ENCODE data around the gene GPR146. TPM values are rescaled to one million over a fixed set of nuclear protein-coding genes. Genes with fewer than 3 reads are reported as not detected.

The GPR146 gene, protein sequence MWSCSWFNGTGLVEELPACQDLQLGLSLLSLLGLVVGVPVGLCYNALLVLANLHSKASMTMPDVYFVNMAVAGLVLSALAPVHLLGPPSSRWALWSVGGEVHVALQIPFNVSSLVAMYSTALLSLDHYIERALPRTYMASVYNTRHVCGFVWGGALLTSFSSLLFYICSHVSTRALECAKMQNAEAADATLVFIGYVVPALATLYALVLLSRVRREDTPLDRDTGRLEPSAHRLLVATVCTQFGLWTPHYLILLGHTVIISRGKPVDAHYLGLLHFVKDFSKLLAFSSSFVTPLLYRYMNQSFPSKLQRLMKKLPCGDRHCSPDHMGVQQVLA
- total RNA-seq (2021; ENCODE audit: unreplicated experiment), result 2.9 TPM
- 3.6 TPM for polyA plus RNA-seq (2012; ENCODE audit: insufficient read length)
- Bru-seq, nascent RNA, result percentile 25 among the genes with signal in this experiment
- BruChase-seq, experiment 1, labeled RNA remaining after a 2-hour chase, result percentile 37 among the genes with signal in this experiment
- percentile 40 among the genes with signal in this experiment for BruChase-seq, experiment 2, labeled RNA remaining after a 6-hour chase
- long read RNA-seq, transcript GPR146-203 (2 exons, 1,053 nt), result major isoform, 6 of 11 reads
- long read RNA-seq, partial matches to known transcripts, result 0 of 11 reads
- long read RNA-seq, other reads (novel, unspliced or antisense), result 1 of 11 reads

DNA sequence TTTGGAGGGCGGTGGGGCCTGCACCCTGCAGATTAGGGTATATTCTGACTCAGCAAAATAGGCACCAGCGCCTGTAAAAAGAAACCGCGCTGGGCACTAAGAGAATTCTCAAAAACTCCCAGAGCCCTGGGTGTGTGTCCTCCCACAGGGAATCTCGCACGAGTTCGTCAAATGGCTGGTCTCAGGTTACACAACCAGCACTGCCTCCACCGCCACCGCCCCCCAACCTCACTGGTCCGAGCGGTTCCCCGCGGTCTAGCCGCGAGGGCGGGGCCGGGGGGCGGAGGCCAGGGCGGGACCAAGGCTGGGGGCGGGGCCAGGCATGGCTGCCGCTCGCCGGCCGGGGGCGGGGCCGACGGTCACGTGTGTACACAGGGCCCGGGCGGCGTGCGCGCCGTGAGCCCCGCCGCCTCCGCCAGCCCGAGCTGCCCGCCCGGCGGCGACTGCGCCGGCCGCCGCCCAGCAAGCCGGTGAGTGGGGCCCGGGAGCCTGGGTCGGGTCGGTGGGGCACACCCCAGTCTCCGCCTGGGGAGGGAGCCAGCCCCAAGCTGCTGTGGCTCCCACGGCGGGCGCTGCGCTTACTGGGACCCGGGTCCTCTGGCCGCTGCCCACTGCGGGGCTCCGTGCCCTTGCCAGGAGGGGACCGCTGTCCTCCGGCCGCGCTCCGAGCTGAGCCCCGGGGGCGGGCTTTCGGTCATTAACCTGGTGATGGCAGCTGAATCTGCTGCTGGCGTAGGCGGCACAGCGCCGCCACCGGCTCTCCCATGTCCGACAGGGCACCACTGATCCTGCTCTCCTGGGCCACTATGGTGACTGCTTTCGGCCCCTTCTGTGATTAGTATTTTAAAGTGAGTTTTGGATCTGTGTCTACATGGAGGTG is at the start of gene GPR146:
Gene GPR146 (plus strand): TSS at position 358 of the 880 bp plus-strand sequence. CDS start 12,970 bp downstream, outside the sequence.
- Histone ChIP-seq H3K4me1 (ENCODE audit: control insufficient read depth, insufficient read depth, low read length) (peaks cover 46% of the 10 kb centered on the region), H3K27ac (ENCODE audit: low read length) (peak within 1 kb of the TSS; percentile 82), H3K9me3 (ENCODE audit: control insufficient read depth, insufficient read depth, low read depth, low read length) (no peaks in the 10 kb centered on the region), H3K27me3 (ENCODE audit: control insufficient read depth, insufficient read depth, low read length) (no peaks in the 10 kb centered on the region), H3K4me3 (ENCODE audit: low read depth in 2 of 2, low read length in 2 of 2) (peak within 1 kb of the TSS; percentile 73 to 75), H3K36me3 (ENCODE audit: control insufficient read depth, insufficient read depth, low read length) (no peaks in the 10 kb centered on the region)
- no TSS peak for BruUV-seq (replicated peaks)
- intact Hi-C loops (cut with micrococcal nuclease; ENCODE audit: unreplicated experiment), result no loop called here
- no peak for TF ChIP-seq TCF7L2 (IDR thresholded peaks at IDR 0.05; ENCODE audit: low read depth, low read length)
- TF ChIP-seq SIN3A (IDR thresholded peaks at IDR 0.05; ENCODE audit: borderline replicate concordance, insufficient read depth, low read depth, low read length), result peak; percentile 56; the same call in 1 of the 2 replicates
- TF ChIP-seq, protein P1, sequence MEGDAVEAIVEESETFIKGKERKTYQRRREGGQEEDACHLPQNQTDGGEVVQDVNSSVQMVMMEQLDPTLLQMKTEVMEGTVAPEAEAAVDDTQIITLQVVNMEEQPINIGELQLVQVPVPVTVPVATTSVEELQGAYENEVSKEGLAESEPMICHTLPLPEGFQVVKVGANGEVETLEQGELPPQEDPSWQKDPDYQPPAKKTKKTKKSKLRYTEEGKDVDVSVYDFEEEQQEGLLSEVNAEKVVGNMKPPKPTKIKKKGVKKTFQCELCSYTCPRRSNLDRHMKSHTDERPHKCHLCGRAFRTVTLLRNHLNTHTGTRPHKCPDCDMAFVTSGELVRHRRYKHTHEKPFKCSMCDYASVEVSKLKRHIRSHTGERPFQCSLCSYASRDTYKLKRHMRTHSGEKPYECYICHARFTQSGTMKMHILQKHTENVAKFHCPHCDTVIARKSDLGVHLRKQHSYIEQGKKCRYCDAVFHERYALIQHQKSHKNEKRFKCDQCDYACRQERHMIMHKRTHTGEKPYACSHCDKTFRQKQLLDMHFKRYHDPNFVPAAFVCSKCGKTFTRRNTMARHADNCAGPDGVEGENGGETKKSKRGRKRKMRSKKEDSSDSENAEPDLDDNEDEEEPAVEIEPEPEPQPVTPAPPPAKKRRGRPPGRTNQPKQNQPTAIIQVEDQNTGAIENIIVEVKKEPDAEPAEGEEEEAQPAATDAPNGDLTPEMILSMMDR (IDR thresholded peaks at IDR 0.05), result peak; percentile 92; the same call in 1 of the 2 replicates
- peak; percentile 35 for DNase-seq (ENCODE audit: low read depth, low spot score)
- peak; percentile 98 for ATAC-seq
- in situ Hi-C loops (cut with HindIII; ENCODE audit: low pct_unique_long_range_greater_than_20kb, low sequenced_read_pairs), result no loop called here
- CTCF ChIA-PET, result interaction anchor here (0.6 to 2.0 kb wide), 7 partner anchors 10 to 1373 kb away, joined by 3 to 8 read pairs (median 3); no protein-coding TSS in a partner anchor
- POLR2A ChIA-PET, result no interaction called here

DNA sequence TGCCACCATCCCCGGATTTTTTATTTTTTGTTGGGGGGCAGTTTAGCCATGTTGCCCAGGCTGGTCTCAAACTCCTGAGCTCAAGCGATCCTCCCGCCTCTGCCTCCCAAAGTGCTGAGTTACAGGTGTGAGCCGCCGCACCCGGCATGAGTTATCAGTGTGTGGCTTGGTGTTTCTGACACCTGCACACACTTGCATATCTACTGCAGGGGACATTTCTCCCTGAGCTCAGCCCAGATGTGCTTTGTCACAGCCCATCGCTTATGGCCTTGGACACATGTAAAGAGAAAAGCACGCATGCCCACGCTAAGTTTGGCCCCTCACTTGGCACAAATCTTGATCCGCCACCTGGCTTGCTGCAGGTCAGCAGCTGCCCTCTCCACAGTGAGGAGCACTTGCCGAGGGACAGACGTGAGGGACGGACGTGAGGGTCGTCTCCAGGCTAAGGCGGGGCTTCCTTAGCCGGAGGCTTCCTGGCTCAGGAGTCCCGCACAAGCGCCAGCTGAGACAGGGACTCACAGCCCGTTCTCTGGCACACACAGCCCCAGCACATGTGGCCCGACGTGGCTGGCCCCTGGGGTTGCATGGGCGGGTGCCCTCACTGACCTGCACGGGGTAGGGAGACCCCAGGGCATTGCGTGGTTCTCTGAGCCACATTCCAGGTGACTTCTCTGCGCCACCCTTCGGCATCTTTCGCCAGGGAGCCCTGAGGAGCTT is 49.6 kb upstream of the GPR146 start:
- Histone ChIP-seq H3K27ac (ENCODE audit: low read length) (no peak overlapping the region), H3K9me3 (ENCODE audit: control insufficient read depth, insufficient read depth, low read depth, low read length) (no peaks in the 10 kb centered on the region), H3K36me3 (ENCODE audit: control insufficient read depth, insufficient read depth, low read length) (no peaks in the 10 kb centered on the region), H3K4me3 (ENCODE audit: low read depth in 2 of 2, low read length in 2 of 2) (no peak overlapping the region), H3K27me3 (ENCODE audit: control insufficient read depth, insufficient read depth, low read length) (no peaks in the 10 kb centered on the region), H3K4me1 (ENCODE audit: control insufficient read depth, insufficient read depth, low read length) (peaks cover 25% of the 10 kb centered on the region)
- in situ Hi-C loops (cut with HindIII; ENCODE audit: low pct_unique_long_range_greater_than_20kb, low sequenced_read_pairs) (no loop called here), intact Hi-C loops (cut with micrococcal nuclease; ENCODE audit: unreplicated experiment) (loop anchor here (5.0 kb wide), 1 partner anchor 148 kb away; no protein-coding TSS in a partner anchor)
- ATAC-seq (no peak), DNase-seq (ENCODE audit: low read depth, low spot score) (no peak)
- TF ChIP-seq, protein P2, sequence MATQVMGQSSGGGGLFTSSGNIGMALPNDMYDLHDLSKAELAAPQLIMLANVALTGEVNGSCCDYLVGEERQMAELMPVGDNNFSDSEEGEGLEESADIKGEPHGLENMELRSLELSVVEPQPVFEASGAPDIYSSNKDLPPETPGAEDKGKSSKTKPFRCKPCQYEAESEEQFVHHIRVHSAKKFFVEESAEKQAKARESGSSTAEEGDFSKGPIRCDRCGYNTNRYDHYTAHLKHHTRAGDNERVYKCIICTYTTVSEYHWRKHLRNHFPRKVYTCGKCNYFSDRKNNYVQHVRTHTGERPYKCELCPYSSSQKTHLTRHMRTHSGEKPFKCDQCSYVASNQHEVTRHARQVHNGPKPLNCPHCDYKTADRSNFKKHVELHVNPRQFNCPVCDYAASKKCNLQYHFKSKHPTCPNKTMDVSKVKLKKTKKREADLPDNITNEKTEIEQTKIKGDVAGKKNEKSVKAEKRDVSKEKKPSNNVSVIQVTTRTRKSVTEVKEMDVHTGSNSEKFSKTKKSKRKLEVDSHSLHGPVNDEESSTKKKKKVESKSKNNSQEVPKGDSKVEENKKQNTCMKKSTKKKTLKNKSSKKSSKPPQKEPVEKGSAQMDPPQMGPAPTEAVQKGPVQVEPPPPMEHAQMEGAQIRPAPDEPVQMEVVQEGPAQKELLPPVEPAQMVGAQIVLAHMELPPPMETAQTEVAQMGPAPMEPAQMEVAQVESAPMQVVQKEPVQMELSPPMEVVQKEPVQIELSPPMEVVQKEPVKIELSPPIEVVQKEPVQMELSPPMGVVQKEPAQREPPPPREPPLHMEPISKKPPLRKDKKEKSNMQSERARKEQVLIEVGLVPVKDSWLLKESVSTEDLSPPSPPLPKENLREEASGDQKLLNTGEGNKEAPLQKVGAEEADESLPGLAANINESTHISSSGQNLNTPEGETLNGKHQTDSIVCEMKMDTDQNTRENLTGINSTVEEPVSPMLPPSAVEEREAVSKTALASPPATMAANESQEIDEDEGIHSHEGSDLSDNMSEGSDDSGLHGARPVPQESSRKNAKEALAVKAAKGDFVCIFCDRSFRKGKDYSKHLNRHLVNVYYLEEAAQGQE (IDR thresholded peaks at IDR 0.05; ENCODE audit: insufficient read depth in 1 of 2, low read depth in 2 of 2, low read length in 1 of 2), result no peak
- TF ChIP-seq POLR2AphosphoS5 (IDR thresholded peaks at IDR 0.05; ENCODE audit: low read depth, low read length) (no peak), TCF7L2 (IDR thresholded peaks at IDR 0.05; ENCODE audit: low read depth, low read length) (no peak), SIN3A (IDR thresholded peaks at IDR 0.05; ENCODE audit: borderline replicate concordance, insufficient read depth, low read depth, low read length) (no peak)
- TF ChIP-seq, protein P1 (IDR thresholded peaks at IDR 0.05), result no peak
- no TSS peak for BruUV-seq (replicated peaks)
- ChIA-PET POLR2A (no interaction called here), CTCF (interaction anchor here (0.6 to 4.5 kb wide), 6 partner anchors 25 to 1507 kb away, joined by 3 to 49 read pairs (median 6); no protein-coding TSS in a partner anchor)

Measured in Panc1 (cell line).